Measurements from ENCODE around the gene SLC9A4. TPM values are rescaled to one million over a fixed set of nuclear protein-coding genes. Genes with fewer than 3 reads are reported as not detected.

Gene SLC9A4
- total and polyA plus RNA-seq, 2 donors (not counting 1 experiment from before 2014, with no cell fraction given): 0.20 TPM; not detected in 1

- Histone ChIP-seq H3K27me3 (replicated peaks in 1 of 4; ENCODE audit: control extremely low read depth in 1 of 4, control insufficient read depth in 3 of 4, insufficient read depth in 4 of 4, low read length in 3 of 4) (peaks cover 0 to 36% (median 5%) of the 10 kb centered on the region in 4 experiments), H3K4me1 (ENCODE audit: control insufficient read depth in 2 of 2, insufficient read depth in 2 of 2, low read length in 2 of 2) (peaks cover 13 to 18% of the 10 kb centered on the region in 2 donors), H3K36me3 (replicated peaks in 1 of 2; ENCODE audit: control extremely low read depth in 1 of 2, control insufficient read depth in 1 of 2, extremely low read depth in 1 of 2, insufficient read depth in 2 of 2, low read length in 1 of 2) (no peaks in the 10 kb centered on the region), H3K27ac (ENCODE audit: low read length in 2 of 2) (no peak overlapping the region), H4K20me1 (ENCODE audit: control insufficient read depth, insufficient read depth, low read length, poor library complexity, severe bottlenecking) (no peaks in the 10 kb centered on the region), H2AFZ (ENCODE audit: insufficient read depth, low read depth, low read length, poor library complexity, severe bottlenecking) (no peak overlapping the region), H3K4me3 (ENCODE audit: control extremely low read depth in 1 of 5, extremely low read depth in 1 of 5, insufficient read depth in 1 of 5, low read depth in 2 of 5, low read length in 4 of 5) (no peak overlapping the region), H3K9me3 (ENCODE audit: control extremely low read depth in 1 of 3, control insufficient read depth in 2 of 3, insufficient read depth in 1 of 3, low read length in 2 of 3) (peaks cover 0 to 11% (median 7%) of the 10 kb centered on the region in 3 donors), H3K9ac (ENCODE audit: low read length) (no peak overlapping the region), H3K4me2 (replicated peaks; ENCODE audit: low read depth, low read length, poor library complexity, severe bottlenecking) (no peak overlapping the region), H3K79me2 (ENCODE audit: control insufficient read depth, insufficient read depth, low read length) (no peaks in the 10 kb centered on the region)
- peaks cover 21% of the 10 kb centered on the region for H3K27me3 Mint-ChIP-seq
- ATAC-seq (ENCODE audit: low read depth): no peak
- CTCF ChIA-PET: no interaction called here
- no peak for TF ChIP-seq EZH2 (IDR thresholded peaks at IDR 0.05; ENCODE audit: borderline replicate concordance, insufficient read depth, low read depth, low read length, poor library complexity, severe bottlenecking)
- TF ChIP-seq CTCF (IDR thresholded peaks at IDR 0.05): no peak
- DNase-seq: no peak
- POLR2A ChIA-PET: no interaction called here
- no peak overlapping the region for H3K4me3 Mint-ChIP-seq
- intact Hi-C loops (cut with micrococcal nuclease): no loop called here
- no peak overlapping the region for H3K27ac Mint-ChIP-seq
- no CpG with 5 or more reads among the region's 2 CpGs for WGBS (ENCODE audit: insufficient coverage)
- peaks cover 6% of the 10 kb centered on the region for H3K9me3 Mint-ChIP-seq (ENCODE audit: insufficient read depth)
- H3K4me1 Mint-ChIP-seq: peaks cover 14% of the 10 kb centered on the region
These were observed 38.0 kb downstream of the SLC9A4 start for GRCh38 chr2:102510791-102511575.

DNA sequence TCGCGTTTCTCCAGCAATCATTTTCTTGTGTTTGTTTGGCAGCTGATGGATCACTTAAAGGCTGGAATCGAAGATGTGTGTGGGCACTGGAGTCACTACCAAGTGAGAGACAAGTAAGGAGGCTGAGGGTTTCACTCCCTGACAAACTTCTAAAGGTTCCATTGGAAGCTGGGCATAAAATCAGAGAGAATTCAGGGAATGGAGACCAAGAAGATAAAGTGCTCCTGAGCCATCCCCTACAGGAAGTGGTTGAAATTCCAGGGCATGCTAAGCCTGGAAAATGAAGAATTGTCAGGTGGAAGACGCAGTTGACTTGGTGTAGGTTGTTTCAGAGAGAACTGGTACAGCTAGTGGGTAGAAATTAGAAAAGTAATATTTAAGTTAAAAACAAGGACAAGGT lies 39.1 kb downstream of the SLC9A4 start:
- H2AFZ ChIP-seq (ENCODE audit: insufficient read depth, low read depth, low read length, poor library complexity, severe bottlenecking): no peak overlapping the region

More for the DNA sequence above, 39.1 kb downstream of the SLC9A4 start:
- intact Hi-C loops (cut with micrococcal nuclease): no loop called here
- Histone ChIP-seq H3K79me2 (ENCODE audit: control insufficient read depth, insufficient read depth, low read length) (no peaks in the 10 kb centered on the region), H4K20me1 (ENCODE audit: control insufficient read depth, insufficient read depth, low read length, poor library complexity, severe bottlenecking) (no peaks in the 10 kb centered on the region), H3K4me3 (ENCODE audit: control extremely low read depth in 1 of 5, extremely low read depth in 1 of 5, insufficient read depth in 1 of 5, low read depth in 2 of 5, low read length in 4 of 5) (no peak overlapping the region), H3K27me3 (replicated peaks in 1 of 4; ENCODE audit: control extremely low read depth in 1 of 4, control insufficient read depth in 3 of 4, insufficient read depth in 4 of 4, low read length in 3 of 4) (peaks cover 0 to 28% (median 3%) of the 10 kb centered on the region in 4 experiments), H3K36me3 (replicated peaks in 1 of 2; ENCODE audit: control extremely low read depth in 1 of 2, control insufficient read depth in 1 of 2, extremely low read depth in 1 of 2, insufficient read depth in 2 of 2, low read length in 1 of 2) (no peaks in the 10 kb centered on the region), H3K27ac (ENCODE audit: low read length in 2 of 2) (no peak overlapping the region), H3K9ac (ENCODE audit: low read length) (no peak overlapping the region), H3K4me1 (ENCODE audit: control insufficient read depth in 2 of 2, insufficient read depth in 2 of 2, low read length in 2 of 2) (peaks cover 13 to 18% of the 10 kb centered on the region in 2 donors), H3K4me2 (replicated peaks; ENCODE audit: low read depth, low read length, poor library complexity, severe bottlenecking) (no peak overlapping the region), H3K9me3 (ENCODE audit: control extremely low read depth in 1 of 3, control insufficient read depth in 2 of 3, insufficient read depth in 1 of 3, low read length in 2 of 3) (peaks cover 0 to 11% (median 7%) of the 10 kb centered on the region in 3 donors)
- TF ChIP-seq EZH2 (IDR thresholded peaks at IDR 0.05; ENCODE audit: borderline replicate concordance, insufficient read depth, low read depth, low read length, poor library complexity, severe bottlenecking): no peak
- no peak for TF ChIP-seq CTCF (IDR thresholded peaks at IDR 0.05)
- no peak for ATAC-seq (ENCODE audit: low read depth)
- H3K4me3 Mint-ChIP-seq: no peak overlapping the region
- H3K27ac Mint-ChIP-seq: no peak overlapping the region
- peaks cover 6% of the 10 kb centered on the region for H3K9me3 Mint-ChIP-seq (ENCODE audit: insufficient read depth)
- WGBS (ENCODE audit: insufficient coverage): 91% methylated on average over 3 of the region's 4 CpGs
- ChIA-PET CTCF (interaction anchor here (0.5 kb wide), 1 partner anchor 192 kb away, joined by 3 read pairs; no protein-coding TSS in a partner anchor), POLR2A (no interaction called here)
- H3K27me3 Mint-ChIP-seq: peaks cover 21% of the 10 kb centered on the region
- peaks cover 14% of the 10 kb centered on the region for H3K4me1 Mint-ChIP-seq
- no peak for DNase-seq

Data from B cell (primary cell).